HepG2 (cell line): ENCODE results near the gene PCGF2. TPM values are rescaled to one million over a fixed set of nuclear protein-coding genes. Genes with fewer than 3 reads are reported as not detected.

ENCODE experiments used
- ATF2 ChIP-seq: sonication (generic); formaldehyde crosslinking; IDR thresholded peaks from 2 replicates; pipeline ENCODE4 v1.4.0; 2020; ENCODE audit warnings: missing genetic modification reagents
- HMGXB4 ChIP-seq, 2 experiments: sonication (generic) in 1 of 2; formaldehyde crosslinking in 1 of 2; IDR thresholded peaks; 2 replicates each; pipeline versions ENCODE4 v1.4.0 to v1.6.1; 2018 to 2020; ENCODE audit warnings: missing genetic modification reagents in 2 of 2, borderline replicate concordance in 1 of 2, low read depth in 1 of 2, mild to moderate bottlenecking in 1 of 2, missing biosample characterization in 1 of 2
- MLXIP ChIP-seq: sonication (generic); formaldehyde crosslinking; IDR thresholded peaks from 2 replicates; pipeline ENCODE4 v1.9.0; 2021; ENCODE audit warnings: missing genetic modification reagents, borderline replicate concordance
- MTA1 ChIP-seq: sonication (generic); formaldehyde crosslinking; IDR thresholded peaks from 2 replicates; pipeline ENCODE4 v1.4.0; 2020; ENCODE audit warnings: missing genetic modification reagents, mild to moderate bottlenecking, borderline replicate concordance
- NCOR1 ChIP-seq: fragments of 200-600 bp; sonication (generic); IDR thresholded peaks from 2 replicates; pipeline ENCODE4 v1.7.0; 2017; ENCODE audit warnings: antibody characterized with exemption, low read length, borderline replicate concordance
- NPAS2 ChIP-seq: sonication (generic); formaldehyde crosslinking; IDR thresholded peaks from 2 replicates; pipeline ENCODE4 v1.8.0; 2022; ENCODE audit warnings: mild to moderate bottlenecking, missing genetic modification reagents, borderline replicate concordance
- POLR2G ChIP-seq: fragments of 200-400 bp; formaldehyde crosslinking; IDR thresholded peaks from 2 replicates; pipeline ENCODE4 v1.6.1; 2018; ENCODE audit warnings: mild to moderate bottlenecking, low read depth, low read length, moderate library complexity
- RARA ChIP-seq: IDR thresholded peaks from 2 replicates; pipeline ENCODE4 v1.6.1; 2016; ENCODE audit warnings: missing genetic modification reagents, missing compliant biosample characterization
- RERE ChIP-seq: IDR thresholded peaks from 2 replicates; pipeline ENCODE4 v1.6.1; 2016; ENCODE audit warnings: low read depth, missing genetic modification reagents, missing compliant biosample characterization
- ZNF503 ChIP-seq: sonication (generic); formaldehyde crosslinking; IDR thresholded peaks from 2 replicates; pipeline ENCODE4 v1.4.0; 2020; ENCODE audit warnings: missing genetic modification reagents
- ZNF703 ChIP-seq: sonication (generic); formaldehyde crosslinking; IDR thresholded peaks from 2 replicates; pipeline ENCODE4 v1.5.1; 2020; ENCODE audit warnings: missing genetic modification reagents, mild to moderate bottlenecking, moderate library complexity, borderline replicate concordance
- ZNF784 ChIP-seq: sonication (generic); formaldehyde crosslinking; IDR thresholded peaks from 2 replicates; pipeline ENCODE4 v1.5.1; 2020; ENCODE audit warnings: missing genetic modification reagents, mild to moderate bottlenecking, borderline replicate concordance
- ZNF788 ChIP-seq: sonication (generic); formaldehyde crosslinking; IDR thresholded peaks from 2 replicates; pipeline ENCODE4 v1.5.0; 2020; ENCODE audit warnings: mild to moderate bottlenecking, missing genetic modification reagents, borderline replicate concordance
- polyA plus RNA-seq, 8 experiments: library from polyadenylated mRNA; depleted of rRNA in 3 of 8; stranded (reverse) in 7 of 8; unstranded in 1 of 8; fragments of >200 nt; fragmentation: Illumina TruSeq in 4 of 8; extraction: Trizol in 4 of 8; gene quantifications; 2 replicates each; pipeline versions ENCODE4 v1.2.1 to v1.2.3, GENCODE V29; 2011 to 2016; ENCODE audit warnings: low read depth in 4 of 8, missing spikeins in 1 of 8, mixed read lengths in 1 of 8; ENCODE audit not compliant: insufficient read depth in 1 of 8
- total RNA-seq, 5 experiments: library from RNA; depleted of rRNA; stranded (reverse); fragments of >200 nt; fragmentation: Illumina TruSeq; extraction: Trizol; gene quantifications; 2 replicates each; pipeline ENCODE4 v1.2.3, GENCODE V29; 2016; ENCODE audit warnings: low read depth in 1 of 5

The PCGF2 gene
- total and polyA plus RNA-seq, 2 of the 13 experiments (the other 11 are each of a cell fraction or from before 2014, with no cell fraction given) = 11.6 to 29.4 TPM

GRCh38 chr17:38691154-38691553, 57.0 kb downstream of the PCGF2 start (continued):
- TF ChIP-seq HMGXB4 (CRISPR knock-in tag; IDR thresholded peaks at IDR 0.05; ENCODE audit: borderline replicate concordance in 1 of 2, low read depth in 1 of 2) (0 out of 4 replicates have a peak, but pooled peaks have one; percentile 31 to 35), POLR2G (no peak), ATF2 (CRISPR knock-in tag) (peak; percentile 49; the same call in 1 of the 2 replicates), ZNF703 (no peak), RARA (CRISPR knock-in tag) (peak; percentile 99), ZNF503 (CRISPR knock-in tag) (0 out of 2 replicates have a peak, but pooled peaks have one; percentile 33), RERE (CRISPR knock-in tag) (peak; percentile 27; the same call in 1 of the 2 replicates), NCOR1 (peak; percentile 86), ZNF784 (no peak), MLXIP (CRISPR knock-in tag) (no peak), NPAS2 (CRISPR knock-in tag) (no peak), ZNF788 (peak; percentile 64; the same call in 1 of the 2 replicates), MTA1 (CRISPR knock-in tag) (0 out of 2 replicates have a peak, but pooled peaks have one; percentile 43)
